Loucy (cell line): ENCODE results near the gene SCGB1A1.

Source experiments
- CTCF ChIP-seq: fragments of 200-600 bp; sonication (generic); conservative IDR thresholded peaks from 2 replicates; pipeline ENCODE4 v1.5.1; 2014; ENCODE audit warnings: mild to moderate bottlenecking, antibody characterized with exemption, low read length
- EZH2phosphoT487 ChIP-seq: fragments of 200-600 bp; IDR thresholded peaks from 2 replicates; pipeline ENCODE4 v1.6.1; 2018; ENCODE audit warnings: antibody characterized with exemption, mild to moderate bottlenecking, moderate library complexity, borderline replicate concordance

DNA sequence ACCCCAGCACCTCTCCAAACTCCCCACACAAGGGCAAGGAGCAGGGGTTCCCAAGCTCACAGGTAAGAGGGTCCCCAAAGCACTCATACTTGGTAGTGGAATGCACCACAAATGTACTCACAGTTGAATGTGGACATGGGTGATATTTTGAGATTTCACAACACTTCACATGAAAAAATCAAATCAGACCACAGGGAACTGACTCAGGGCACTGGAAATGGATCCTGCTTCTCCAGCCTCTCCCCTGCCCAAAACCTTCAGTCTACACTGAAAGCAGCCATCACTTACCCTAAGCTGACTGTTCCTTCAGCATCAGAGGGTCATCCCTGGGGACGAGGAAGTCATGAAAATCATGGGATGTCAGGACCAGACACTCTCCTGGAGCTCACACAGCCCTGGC is 40.2 kb downstream of the SCGB1A1 start:
- TF ChIP-seq CTCF: no peak
- TF ChIP-seq EZH2phosphoT487: no peak
